PC-9 (cell line): ENCODE data around the gene GSX2. TPM values are rescaled to one million over a fixed set of nuclear protein-coding genes. Genes with fewer than 3 reads are reported as not detected.
A peak's percentile ranks its signal among the peaks of the same experiment; 100 is the strongest.

Experiments used
- BruUV-seq: library from RNA; stranded (reverse); fragments of 400-500 nt; replicated peaks from 2 replicates; lab custom pipeline; 2021; lab: Mats Ljungman, UMichigan
- CTCF ChIA-PET: fragments of 300-600 bp; sonication (Branson Sonifier 250); formaldehyde crosslinking; loops from one replicate; lab custom pipeline; 2022; ENCODE audit warnings: antibody characterized with exemption; lab: Charles Lee
- POLR2A ChIA-PET: fragments of 300-600 bp; sonication (Branson Sonifier 250); formaldehyde crosslinking; loops from one replicate; lab custom pipeline; 2022; ENCODE audit warnings: antibody characterized with exemption; ENCODE audit not compliant: unreplicated experiment; lab: Charles Lee
- DNase-seq, 2 experiments: peaks; one replicate each; pipeline versions ENCODE4 v3.0.0 to v3.0.0-alpha.2; 2015 to 2022; ENCODE audit warnings: mixed read lengths in 1 of 2
- H2AFZ ChIP-seq: fragments of 200-600 bp; sonication (generic); 2 replicates; pipeline ENCODE4 v1.8.1; 2017; ENCODE audit warnings: antibody characterized with exemption
- H3F3A ChIP-seq: fragments of 200-600 bp; sonication (generic); 2 replicates; pipeline ENCODE4 v1.8.1; 2017; ENCODE audit warnings: antibody characterized with exemption, mild to moderate bottlenecking, low read depth; ENCODE audit not compliant: insufficient read depth
- H3K27ac ChIP-seq: fragments of 200-600 bp; sonication (generic); 2 replicates; pipeline ENCODE4 v1.6.1; 2016; ENCODE audit warnings: mixed run types
- H3K27me3 ChIP-seq: fragments of 200-600 bp; sonication (generic); 2 replicates; pipeline ENCODE4 v1.6.1; 2016; ENCODE audit warnings: low read depth, mixed run types; ENCODE audit not compliant: insufficient read depth
- H3K36me3 ChIP-seq: fragments of 200-600 bp; sonication (generic); 2 replicates; pipeline ENCODE4 v1.6.1; 2016; ENCODE audit warnings: low read depth, mixed run types
- H3K4me1 ChIP-seq: fragments of 200-600 bp; sonication (generic); replicated peaks from 2 replicates; pipeline ENCODE4 v1.6.1; 2016; ENCODE audit warnings: mixed run types; ENCODE audit not compliant: insufficient read depth
- H3K4me2 ChIP-seq: fragments of 200-600 bp; sonication (generic); 2 replicates; pipeline ENCODE4 v1.6.1; 2017; ENCODE audit warnings: mixed run types
- H3K4me3 ChIP-seq: fragments of 200-600 bp; sonication (generic); 2 replicates; pipeline ENCODE4 v1.6.1; 2016; ENCODE audit warnings: mixed run types
- H3K79me2 ChIP-seq: fragments of 200-600 bp; sonication (generic); 2 replicates; pipeline ENCODE4 v1.6.1; 2017; ENCODE audit warnings: low read depth, mixed run types
- H3K9me2 ChIP-seq: fragments of 200-600 bp; sonication (generic); 2 replicates; pipeline ENCODE4 v1.8.1; 2017; ENCODE audit warnings: mild to moderate bottlenecking; ENCODE audit not compliant: insufficient read depth
- H3K9me3 ChIP-seq: fragments of 200-600 bp; sonication (generic); 2 replicates; pipeline ENCODE4 v1.8.1; 2016; ENCODE audit warnings: low read depth; ENCODE audit not compliant: insufficient read depth
- H4K20me1 ChIP-seq: fragments of 200-600 bp; sonication (generic); 2 replicates; pipeline ENCODE4 v1.8.1; 2017; ENCODE audit not compliant: insufficient read depth
- CTCF ChIP-seq: fragments of 200-600 bp; sonication (generic); conservative IDR thresholded peaks from 2 replicates; pipeline ENCODE4 v1.6.1; 2017; ENCODE audit warnings: mixed run types, antibody characterized with exemption, mild to moderate bottlenecking, moderate library complexity
- EZH2 ChIP-seq: fragments of 200-600 bp; sonication (generic); IDR thresholded peaks from 2 replicates; pipeline ENCODE4 v1.8.0; 2017; ENCODE audit warnings: antibody characterized with exemption, low read depth
- intact Hi-C: fragments of 100-400 bp; cut with micrococcal nuclease; formaldehyde crosslinking; loops from one replicate; pipeline ENCODE4 v1.10.0; 2022; ENCODE audit not compliant: unreplicated experiment
- total RNA-seq: library from RNA; stranded (reverse); gene quantifications from 2 replicates; pipeline ENCODE4 v1.2.3, GENCODE V29; 2021

GSX2 gene
- total RNA-seq, 1 experiment from 2014 or later, result not detected

DNA sequence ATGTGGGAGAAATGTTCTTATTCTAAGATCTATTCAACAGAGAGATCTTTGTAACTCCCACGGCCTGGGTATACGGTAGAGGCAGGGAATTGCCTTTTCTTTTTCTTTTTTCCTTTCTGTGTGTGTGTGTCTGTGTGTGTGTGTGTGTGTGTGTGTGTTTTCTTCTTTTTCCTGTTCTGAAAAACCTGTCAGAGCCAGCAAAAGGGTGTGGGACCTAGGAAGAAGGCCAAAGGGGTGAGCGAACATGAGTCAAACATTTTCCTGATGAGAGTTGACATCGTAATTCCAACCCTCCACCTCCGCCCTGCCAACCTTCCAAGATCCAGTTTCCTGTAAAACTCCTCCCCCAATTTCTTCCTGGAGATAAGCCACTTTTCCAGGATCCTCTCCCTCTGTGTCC is 32.8 kb upstream of the GSX2 start:
- intact Hi-C loops, result loop anchor here (2.0 to 10.0 kb wide), 2 partner anchors 16 to 148 kb away; no protein-coding TSS in a partner anchor
- H3K4me2 ChIP-seq, result peak overlapping the region; percentile 66
- no peaks in the 10 kb centered on the region for H4K20me1 ChIP-seq
- 0 out of 2 replicates have a peak, but pooled peaks cover 4% of the 10 kb centered on the region for H3K36me3 ChIP-seq
- peak overlapping the region; percentile 73 for H3K27ac ChIP-seq
- no peak overlapping the region for H3K4me3 ChIP-seq
- no peaks in the 10 kb centered on the region for H3K27me3 ChIP-seq
- CTCF ChIA-PET, result no interaction called here
- TF ChIP-seq EZH2, result no peak
- TF ChIP-seq CTCF, result no peak
- BruUV-seq, result no TSS peak
- peaks cover 36% of the 10 kb centered on the region for H3K4me1 ChIP-seq
- H3K9me2 ChIP-seq, result no peaks in the 10 kb centered on the region
- H3K9me3 ChIP-seq, result no peaks in the 10 kb centered on the region
- peaks cover 20% of the 10 kb centered on the region for H3K79me2 ChIP-seq
- POLR2A ChIA-PET, result no interaction called here
- H2AFZ ChIP-seq, result peak overlapping the region; percentile 68; the same call in 1 of the 2 replicates
- DNase-seq, result peak; percentile 42 to 71
- peaks cover 15% of the 10 kb centered on the region; the same call in 1 of the 2 replicates for H3F3A ChIP-seq

DNA sequence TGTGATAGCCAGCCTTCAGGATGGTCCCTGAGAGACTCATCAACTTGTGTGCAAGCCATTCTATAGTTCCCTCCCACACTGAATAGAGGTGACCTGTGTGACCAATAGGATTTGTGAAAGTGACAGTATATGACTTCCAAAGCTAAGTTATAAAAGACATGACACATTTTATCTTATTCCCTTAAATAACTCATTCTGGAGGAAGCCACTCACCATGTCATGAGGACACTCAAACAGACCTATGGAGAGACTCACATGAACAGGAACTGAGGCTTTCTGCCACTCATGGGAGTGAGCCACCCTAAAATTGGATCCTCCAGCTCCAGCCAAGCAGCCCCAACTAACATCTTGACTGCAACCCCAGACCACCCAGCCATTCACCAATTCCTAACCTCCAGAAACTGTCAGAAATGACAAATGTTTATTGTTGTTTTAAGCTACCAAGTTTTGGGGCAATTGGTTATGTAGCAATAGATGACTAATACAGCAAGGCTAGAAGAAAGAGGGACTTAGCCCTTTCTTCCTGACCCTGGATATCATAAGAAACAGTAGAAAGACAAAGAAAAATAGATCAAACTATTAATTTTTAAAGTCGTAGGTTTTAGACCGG is 26.6 kb upstream of the GSX2 start:
- H4K20me1 ChIP-seq, result no peaks in the 10 kb centered on the region
- BruUV-seq, result no TSS peak
- no peaks in the 10 kb centered on the region for H3K79me2 ChIP-seq
- H2AFZ ChIP-seq, result no peak overlapping the region
- intact Hi-C loops, result no loop called here
- H3F3A ChIP-seq, result no peaks in the 10 kb centered on the region
- H3K27me3 ChIP-seq, result no peaks in the 10 kb centered on the region
- POLR2A ChIA-PET, result no interaction called here
- DNase-seq, result no peak
- peaks cover 28% of the 10 kb centered on the region for H3K4me1 ChIP-seq
- TF ChIP-seq EZH2, result no peak
- TF ChIP-seq CTCF, result no peak
- CTCF ChIA-PET, result no interaction called here
- no peaks in the 10 kb centered on the region for H3K9me3 ChIP-seq
- no peaks in the 10 kb centered on the region for H3K9me2 ChIP-seq
- H3K4me3 ChIP-seq, result no peak overlapping the region
- H3K4me2 ChIP-seq, result no peak overlapping the region
- H3K36me3 ChIP-seq, result no peaks in the 10 kb centered on the region
- no peak overlapping the region for H3K27ac ChIP-seq

- no TSS peak for BruUV-seq
- no peak for TF ChIP-seq EZH2
- TF ChIP-seq CTCF, result no peak
These were observed 25.6 kb upstream of the GSX2 start for GRCh38 chr4:54074381-54074780.

More at GRCh38 chr4:54074381-54074780, 25.6 kb upstream of the GSX2 start:
- Histone ChIP-seq H3K36me3 (no peaks in the 10 kb centered on the region), H3K4me1 (peaks cover 28% of the 10 kb centered on the region), H3K9me2 (no peaks in the 10 kb centered on the region; the same call in 1 of the 2 replicates), H3K9me3 (no peaks in the 10 kb centered on the region), H3K27ac (no peak overlapping the region), H3K4me3 (no peak overlapping the region), H3K27me3 (no peaks in the 10 kb centered on the region), H2AFZ (no peak overlapping the region), H3K4me2 (no peak overlapping the region), H4K20me1 (no peaks in the 10 kb centered on the region), H3K79me2 (no peaks in the 10 kb centered on the region), H3F3A (no peaks in the 10 kb centered on the region)
- CTCF ChIA-PET, result no interaction called here
- DNase-seq, result no peak
- intact Hi-C loops, result no loop called here
- POLR2A ChIA-PET, result no interaction called here
